Neutrophil (primary cell): ENCODE data around the gene CACNA1C.

Source experiments
- H3K27ac ChIP-seq: fragments of 200-600 bp; sonication (generic); 2 replicates; pipeline ENCODE4 v1.5.1; 2016; ENCODE audit warnings: mild to moderate bottlenecking, moderate library complexity
- H3K27me3 ChIP-seq: fragments of 200-600 bp; sonication (generic); 2 replicates; pipeline ENCODE4 v1.6.0; 2016; ENCODE audit warnings: mild to moderate bottlenecking
- H3K36me3 ChIP-seq: fragments of 200-600 bp; sonication (generic); 2 replicates; pipeline ENCODE4 v1.5.1; 2017
- H3K4me1 ChIP-seq, 2 experiments: fragments of 200-600 bp in 1 of 2; sonication (generic) in 1 of 2; 1 replicate in 1 of 2; 2 replicates in 1 of 2; pipeline versions ENCODE4 v1.5.1 to v1.6.1; 2013 to 2016; ENCODE audit warnings: low read depth in 1 of 2, low read length in 1 of 2, mild to moderate bottlenecking in 1 of 2, moderate library complexity in 1 of 2; ENCODE audit not compliant: control insufficient read depth in 1 of 2, insufficient read depth in 1 of 2
- H3K4me3 ChIP-seq, 2 experiments: fragments of 200-600 bp in 1 of 2; sonication (generic) in 1 of 2; 1 replicate in 1 of 2; 2 replicates in 1 of 2; pipeline ENCODE4 v1.5.1; 2013 to 2016; ENCODE audit warnings: low read depth in 1 of 2, low read length in 1 of 2, mild to moderate bottlenecking in 1 of 2, moderate library complexity in 1 of 2
- H3K9me3 ChIP-seq: fragments of 200-600 bp; sonication (generic); 2 replicates; pipeline ENCODE4 v1.5.1; 2016
- CTCF ChIP-seq: fragments of 200-600 bp; sonication (generic); IDR thresholded peaks from 2 replicates; pipeline ENCODE4 v1.5.1; 2016; ENCODE audit warnings: antibody characterized with exemption

CACNA1C gene

DNA sequence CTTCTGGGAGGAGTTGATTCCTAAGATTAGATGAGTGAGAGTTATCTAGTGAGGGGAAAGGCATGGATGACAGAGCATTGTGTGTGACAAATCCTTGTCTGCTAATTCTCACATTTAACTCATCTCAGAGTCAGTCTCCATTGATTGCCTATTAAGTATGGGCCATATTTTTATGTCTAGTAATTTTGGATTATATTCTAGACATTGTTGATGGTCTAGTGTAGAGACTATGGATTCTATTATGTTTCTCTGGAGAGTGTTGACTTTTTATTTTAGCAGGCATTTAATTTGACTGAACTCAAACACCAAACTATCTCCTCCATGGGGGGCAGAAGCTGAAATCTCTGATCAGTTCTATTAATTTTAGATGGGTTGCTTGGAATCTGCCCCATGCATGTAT, 114.4 kb downstream of the CACNA1C start:
- no peak for TF ChIP-seq CTCF
- no peak overlapping the region for H3K27ac ChIP-seq
- H3K27me3 ChIP-seq: no peaks in the 10 kb centered on the region
- no peak overlapping the region for H3K4me3 ChIP-seq
- H3K4me1 ChIP-seq: no peaks in the 10 kb centered on the region
- no peaks in the 10 kb centered on the region for H3K36me3 ChIP-seq
- peaks cover 6% of the 10 kb centered on the region for H3K9me3 ChIP-seq

DNA sequence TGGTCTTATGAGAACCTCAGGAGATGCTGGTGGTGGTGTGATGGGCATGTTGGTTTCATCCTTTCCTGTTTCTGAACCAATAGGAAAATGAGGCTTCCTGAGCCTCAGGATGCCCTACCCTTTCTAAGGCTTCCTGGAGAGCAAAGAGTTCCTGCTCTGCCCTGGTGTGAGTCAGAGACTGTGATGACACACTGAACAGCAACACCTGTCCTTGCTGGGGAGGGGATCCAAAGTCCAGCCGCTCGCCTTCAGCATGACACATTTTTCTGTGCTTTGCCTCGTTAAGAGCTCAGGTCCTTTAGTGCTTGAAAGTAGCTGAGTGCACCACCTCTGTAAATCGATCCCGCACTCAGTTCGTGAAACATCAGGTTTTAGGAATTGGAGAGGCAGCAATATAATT, 116.0 kb downstream of the CACNA1C start:
- peaks cover 6% of the 10 kb centered on the region for H3K9me3 ChIP-seq
- no peaks in the 10 kb centered on the region for H3K36me3 ChIP-seq
- H3K4me1 ChIP-seq: no peaks in the 10 kb centered on the region
- no peak for TF ChIP-seq CTCF
- no peak overlapping the region for H3K27ac ChIP-seq
- no peaks in the 10 kb centered on the region for H3K27me3 ChIP-seq
- no peak overlapping the region for H3K4me3 ChIP-seq

DNA sequence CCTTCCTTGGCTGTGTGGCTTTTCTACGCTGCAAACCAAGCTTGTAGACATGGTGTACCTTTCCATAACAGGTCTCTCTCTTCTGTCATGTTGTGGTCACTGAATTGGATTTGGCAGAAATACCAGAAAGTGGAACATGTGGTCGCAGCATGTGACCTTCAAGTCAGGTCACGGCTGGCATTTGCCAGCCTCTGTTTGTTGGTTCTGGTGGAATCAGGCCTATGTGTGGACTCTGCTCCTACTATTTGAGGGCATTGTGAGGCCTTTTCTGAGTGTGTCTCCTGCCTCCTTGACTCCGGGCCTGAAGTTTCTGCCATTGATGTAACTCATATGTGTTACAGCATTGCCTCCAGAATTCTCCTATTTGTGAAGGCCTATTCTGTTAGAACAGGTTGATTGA, 116.7 kb downstream of the CACNA1C start:
- no peaks in the 10 kb centered on the region for H3K27me3 ChIP-seq
- H3K4me3 ChIP-seq: no peak overlapping the region
- no peaks in the 10 kb centered on the region for H3K36me3 ChIP-seq
- no peak overlapping the region for H3K27ac ChIP-seq
- TF ChIP-seq CTCF: no peak
- no peaks in the 10 kb centered on the region for H3K4me1 ChIP-seq
- H3K9me3 ChIP-seq: peaks cover 6% of the 10 kb centered on the region

- H3K4me1 ChIP-seq: no peaks in the 10 kb centered on the region
- peaks cover 6% of the 10 kb centered on the region for H3K9me3 ChIP-seq
- H3K27ac ChIP-seq: no peak overlapping the region
- H3K4me3 ChIP-seq: no peak overlapping the region
- no peak for TF ChIP-seq CTCF
- no peaks in the 10 kb centered on the region for H3K36me3 ChIP-seq
- no peaks in the 10 kb centered on the region for H3K27me3 ChIP-seq
These were observed 117.2 kb downstream of the CACNA1C start for GRCh38 chr12:2169940-2170339.

GRCh38 chr12:2170376-2170775, 117.6 kb downstream of the CACNA1C start:
- Histone ChIP-seq H3K4me3 (no peak overlapping the region), H3K27me3 (no peaks in the 10 kb centered on the region), H3K9me3 (peaks cover 6% of the 10 kb centered on the region), H3K4me1 (no peaks in the 10 kb centered on the region), H3K27ac (no peak overlapping the region), H3K36me3 (no peaks in the 10 kb centered on the region)
- TF ChIP-seq CTCF: no peak
